ENCODE results near the gene ITPRIP. TPM values are rescaled to one million over a fixed set of nuclear protein-coding genes. Genes with fewer than 3 reads are reported as not detected.

ITPRIP gene
- total RNA-seq, 2 donors from 2014 or later, result 9.1 to 11.0 TPM

GRCh38 chr10:104332243-104333031, 5.8 kb downstream of the ITPRIP start:
- H3K36me3 Mint-ChIP-seq (ENCODE audit: low read depth), result no peaks in the 10 kb centered on the region
- DNase-seq, result peak; percentile 53
- TF ChIP-seq CTCF (conservative IDR thresholded peaks at IDR 0.05), result no peak
- no peaks in the 10 kb centered on the region for H3K27me3 Mint-ChIP-seq (ENCODE audit: insufficient read depth)
- WGBS, 2 experiments (ENCODE audit: insufficient coverage in 1 of 2, insufficient read length in 1 of 2), result 80 to 87% methylated on average over 8 to 11 of the region's 11 CpGs
- H3K9me3 Mint-ChIP-seq, result no peaks in the 10 kb centered on the region
- H3K36me3 ChIP-seq (ENCODE audit: control insufficient read depth, insufficient read depth, low read length), result peaks cover 7% of the 10 kb centered on the region
- no peak overlapping the region for H3K4me3 Mint-ChIP-seq
- H3K9me3 ChIP-seq (ENCODE audit: control insufficient read depth, low read length), result no peaks in the 10 kb centered on the region
- peak overlapping the region; percentile 36 for H3K27ac Mint-ChIP-seq
- no peaks in the 10 kb centered on the region for H3K27me3 ChIP-seq (ENCODE audit: control insufficient read depth, insufficient read depth, low read length, poor library complexity, severe bottlenecking)
- peaks cover 76% of the 10 kb centered on the region for H3K4me1 Mint-ChIP-seq
- H3K4me1 ChIP-seq (ENCODE audit: control insufficient read depth, insufficient read depth, low read length), result peaks cover 46% of the 10 kb centered on the region
- peak overlapping the region; percentile 23 for H3K9ac ChIP-seq (ENCODE audit: extremely low read depth, low read length, poor library complexity, severe bottlenecking)
- peak overlapping the region; percentile 75 for H3K27ac ChIP-seq (ENCODE audit: low read depth, low read length)
- peak overlapping the region; percentile 49 for H3K4me3 ChIP-seq (ENCODE audit: low read length)

GRCh38 chr10:104331208-104331838, 6.9 kb downstream of the ITPRIP start:
- H3K9me3 ChIP-seq (ENCODE audit: control insufficient read depth, low read length), result no peaks in the 10 kb centered on the region
- peak overlapping the region; percentile 75 for H3K27ac ChIP-seq (ENCODE audit: low read depth, low read length)
- 29 to 33% methylated on average over 9 of the region's 9 CpGs for WGBS, 2 experiments (ENCODE audit: insufficient coverage in 1 of 2, insufficient read length in 1 of 2)
- Mint-ChIP-seq H3K9me3 (no peaks in the 10 kb centered on the region), H3K27me3 (ENCODE audit: insufficient read depth) (no peaks in the 10 kb centered on the region), H3K4me3 (no peak overlapping the region), H3K4me1 (peaks cover 78% of the 10 kb centered on the region), H3K27ac (peak overlapping the region; percentile 81), H3K36me3 (ENCODE audit: low read depth) (peaks cover 1% of the 10 kb centered on the region)
- H3K4me1 ChIP-seq (ENCODE audit: control insufficient read depth, insufficient read depth, low read length), result peaks cover 50% of the 10 kb centered on the region
- H3K4me3 ChIP-seq (ENCODE audit: low read length), result peak overlapping the region; percentile 49
- no peak for TF ChIP-seq CTCF (conservative IDR thresholded peaks at IDR 0.05)
- no peaks in the 10 kb centered on the region for H3K27me3 ChIP-seq (ENCODE audit: control insufficient read depth, insufficient read depth, low read length, poor library complexity, severe bottlenecking)
- peaks cover 7% of the 10 kb centered on the region for H3K36me3 ChIP-seq (ENCODE audit: control insufficient read depth, insufficient read depth, low read length)
- DNase-seq, result peak; percentile 82
- peak overlapping the region; percentile 23 for H3K9ac ChIP-seq (ENCODE audit: extremely low read depth, low read length, poor library complexity, severe bottlenecking)

GRCh38 chr10:104330168-104331110, 7.8 kb downstream of the ITPRIP start:
- peaks cover 45% of the 10 kb centered on the region for H3K4me1 ChIP-seq (ENCODE audit: control insufficient read depth, insufficient read depth, low read length)
- Mint-ChIP-seq H3K4me1 (peaks cover 75% of the 10 kb centered on the region), H3K9me3 (no peaks in the 10 kb centered on the region), H3K4me3 (no peak overlapping the region), H3K27ac (peak overlapping the region; percentile 81), H3K36me3 (ENCODE audit: low read depth) (peaks cover 5% of the 10 kb centered on the region), H3K27me3 (ENCODE audit: insufficient read depth) (no peaks in the 10 kb centered on the region)
- peak overlapping the region; percentile 7 for H3K9ac ChIP-seq (ENCODE audit: extremely low read depth, low read length, poor library complexity, severe bottlenecking)
- peak; percentile 53 for DNase-seq
- peak overlapping the region; percentile 34 for H3K4me3 ChIP-seq (ENCODE audit: low read length)
- H3K27me3 ChIP-seq (ENCODE audit: control insufficient read depth, insufficient read depth, low read length, poor library complexity, severe bottlenecking), result no peaks in the 10 kb centered on the region
- no peak for TF ChIP-seq CTCF (conservative IDR thresholded peaks at IDR 0.05)
- H3K36me3 ChIP-seq (ENCODE audit: control insufficient read depth, insufficient read depth, low read length), result peaks cover 7% of the 10 kb centered on the region
- no peaks in the 10 kb centered on the region for H3K9me3 ChIP-seq (ENCODE audit: control insufficient read depth, low read length)
- H3K27ac ChIP-seq (ENCODE audit: low read depth, low read length), result peak overlapping the region; percentile 99
- 61 to 69% methylated on average over 5 to 8 of the region's 8 CpGs for WGBS, 2 experiments (ENCODE audit: insufficient coverage in 1 of 2, insufficient read length in 1 of 2)
